DOHH2 (cell line): ENCODE data around the gene PRR36.

Experiments used
- H3F3A ChIP-seq: fragments of 200-600 bp; sonication (generic), shearing (Covaris generic); 2 replicates; pipeline ENCODE4 v1.6.0; 2016; ENCODE audit warnings: antibody characterized with exemption, mild to moderate bottlenecking; ENCODE audit not compliant: control insufficient read depth, insufficient read depth
- H3K27ac ChIP-seq: fragments of 200-600 bp; sonication (generic); 2 replicates; pipeline ENCODE4 v1.5.1; 2014; ENCODE audit warnings: low read depth, mild to moderate bottlenecking, low read length, moderate library complexity
- H3K27me3 ChIP-seq: fragments of 200-600 bp; sonication (generic); 2 replicates; pipeline ENCODE4 v1.6.1; 2014; ENCODE audit warnings: mild to moderate bottlenecking, low read length, mixed read lengths; ENCODE audit not compliant: control insufficient read depth
- H3K36me3 ChIP-seq: fragments of 200-600 bp; sonication (generic); 2 replicates; pipeline ENCODE4 v1.6.1; 2014; ENCODE audit warnings: mild to moderate bottlenecking, low read length, moderate library complexity, mixed read lengths; ENCODE audit not compliant: control insufficient read depth
- H3K4me1 ChIP-seq: fragments of 200-600 bp; sonication (generic); 2 replicates; pipeline ENCODE4 v1.6.1; 2014; ENCODE audit warnings: mild to moderate bottlenecking, low read length, mixed read lengths; ENCODE audit not compliant: control insufficient read depth
- H3K4me2 ChIP-seq: fragments of 200-600 bp; sonication (generic); 2 replicates; pipeline ENCODE4 v1.6.0; 2014; ENCODE audit warnings: mild to moderate bottlenecking, low read length, moderate library complexity
- H3K4me3 ChIP-seq: fragments of 200-600 bp; sonication (generic); 2 replicates; pipeline ENCODE4 v1.5.1; 2014; ENCODE audit warnings: mild to moderate bottlenecking, low read length, mixed read lengths
- H3K79me2 ChIP-seq: fragments of 200-600 bp; sonication (generic); 2 replicates; pipeline ENCODE4 v1.6.1; 2014; ENCODE audit warnings: mild to moderate bottlenecking, low read length, mixed read lengths; ENCODE audit not compliant: control insufficient read depth
- H3K9me2 ChIP-seq: fragments of 200-600 bp; sonication (generic); replicated peaks from 2 replicates; pipeline ENCODE4 v1.6.1; 2014; ENCODE audit warnings: mild to moderate bottlenecking, low read length, mixed read lengths; ENCODE audit not compliant: control insufficient read depth
- H3K9me3 ChIP-seq: fragments of 200-600 bp; sonication (generic); 2 replicates; pipeline ENCODE4 v1.6.1; 2014; ENCODE audit warnings: antibody characterized with exemption, low read length, mixed read lengths; ENCODE audit not compliant: control insufficient read depth, insufficient read depth
- H4K20me1 ChIP-seq: fragments of 200-600 bp; sonication (generic); 2 replicates; pipeline ENCODE4 v1.6.0; 2014; ENCODE audit warnings: low read depth, mild to moderate bottlenecking, antibody characterized with exemption, low read length, moderate library complexity; ENCODE audit not compliant: control insufficient read depth, insufficient read depth
- EZH2phosphoT487 ChIP-seq: fragments of 200-600 bp; sonication (generic); IDR thresholded peaks from 2 replicates; pipeline ENCODE4 v1.6.1; 2017; ENCODE audit warnings: borderline replicate concordance, mild to moderate bottlenecking, antibody characterized with exemption, low read length, moderate library complexity, mixed read lengths
- TF ChIP-seq, protein P1 (sequence below): fragments of 200-600 bp; sonication (generic); IDR thresholded peaks from one replicate; pipeline ENCODE4 v1.5.1; 2014; ENCODE audit warnings: antibody characterized with exemption, mild to moderate bottlenecking, low read depth, low read length; ENCODE audit not compliant: poor library complexity, severe bottlenecking

Gene PRR36

DNA sequence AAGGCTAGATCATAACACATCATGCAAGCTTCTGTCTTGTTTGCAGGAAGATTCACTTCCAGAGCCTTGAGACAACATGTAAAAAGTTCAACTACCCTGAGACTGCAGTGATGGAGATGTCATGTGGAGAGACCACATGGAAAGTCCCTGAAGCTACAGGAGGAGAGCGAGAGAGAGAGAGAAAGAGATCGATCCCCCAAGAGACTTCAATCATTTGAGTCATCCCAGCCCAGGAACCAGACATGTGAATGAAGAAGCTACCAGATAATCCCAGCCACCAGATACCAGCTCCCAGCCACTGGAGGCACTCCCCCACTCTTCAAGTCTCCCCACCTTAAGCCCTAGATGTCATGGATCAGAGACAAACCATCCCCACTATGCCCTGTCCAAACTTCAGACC is 54.9 kb downstream of the PRR36 start:
- Histone ChIP-seq H3K9me2 (no peaks in the 10 kb centered on the region), H3K36me3 (no peaks in the 10 kb centered on the region), H3F3A (no peaks in the 10 kb centered on the region), H3K9me3 (no peaks in the 10 kb centered on the region), H3K27ac (no peak overlapping the region), H3K79me2 (no peaks in the 10 kb centered on the region), H3K4me1 (no peaks in the 10 kb centered on the region), H3K4me3 (no peak overlapping the region), H3K27me3 (peaks cover 27% of the 10 kb centered on the region), H3K4me2 (no peak overlapping the region), H4K20me1 (no peaks in the 10 kb centered on the region)
- TF ChIP-seq, protein P1, sequence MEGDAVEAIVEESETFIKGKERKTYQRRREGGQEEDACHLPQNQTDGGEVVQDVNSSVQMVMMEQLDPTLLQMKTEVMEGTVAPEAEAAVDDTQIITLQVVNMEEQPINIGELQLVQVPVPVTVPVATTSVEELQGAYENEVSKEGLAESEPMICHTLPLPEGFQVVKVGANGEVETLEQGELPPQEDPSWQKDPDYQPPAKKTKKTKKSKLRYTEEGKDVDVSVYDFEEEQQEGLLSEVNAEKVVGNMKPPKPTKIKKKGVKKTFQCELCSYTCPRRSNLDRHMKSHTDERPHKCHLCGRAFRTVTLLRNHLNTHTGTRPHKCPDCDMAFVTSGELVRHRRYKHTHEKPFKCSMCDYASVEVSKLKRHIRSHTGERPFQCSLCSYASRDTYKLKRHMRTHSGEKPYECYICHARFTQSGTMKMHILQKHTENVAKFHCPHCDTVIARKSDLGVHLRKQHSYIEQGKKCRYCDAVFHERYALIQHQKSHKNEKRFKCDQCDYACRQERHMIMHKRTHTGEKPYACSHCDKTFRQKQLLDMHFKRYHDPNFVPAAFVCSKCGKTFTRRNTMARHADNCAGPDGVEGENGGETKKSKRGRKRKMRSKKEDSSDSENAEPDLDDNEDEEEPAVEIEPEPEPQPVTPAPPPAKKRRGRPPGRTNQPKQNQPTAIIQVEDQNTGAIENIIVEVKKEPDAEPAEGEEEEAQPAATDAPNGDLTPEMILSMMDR: no peak
- TF ChIP-seq EZH2phosphoT487: no peak

DNA sequence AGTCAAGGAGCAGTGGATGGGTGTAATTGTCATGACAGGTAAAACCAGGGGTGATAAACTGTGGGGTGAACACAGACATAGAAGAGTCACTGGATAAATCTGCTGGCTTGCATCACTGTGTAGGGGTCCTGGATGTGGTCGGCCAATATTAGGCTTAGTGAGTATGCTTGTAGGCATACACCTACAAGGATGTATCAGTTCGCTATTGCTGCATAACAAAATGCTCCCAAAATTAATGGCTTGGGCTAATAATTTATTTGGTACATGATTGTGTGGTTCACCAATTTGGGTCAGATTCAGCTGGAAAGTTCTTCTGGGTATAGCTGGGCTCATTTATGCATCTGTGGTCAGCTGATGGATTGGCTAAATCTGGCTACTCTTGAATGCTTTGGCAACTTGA is 55.4 kb downstream of the PRR36 start:
- H3F3A ChIP-seq: no peaks in the 10 kb centered on the region
- H4K20me1 ChIP-seq: no peaks in the 10 kb centered on the region
- no peaks in the 10 kb centered on the region for H3K9me2 ChIP-seq
- H3K4me1 ChIP-seq: no peaks in the 10 kb centered on the region
- H3K4me2 ChIP-seq: no peak overlapping the region
- H3K79me2 ChIP-seq: no peaks in the 10 kb centered on the region
- no peak overlapping the region for H3K4me3 ChIP-seq
- no peaks in the 10 kb centered on the region for H3K36me3 ChIP-seq
- no peaks in the 10 kb centered on the region for H3K9me3 ChIP-seq
- TF ChIP-seq, protein P1: no peak
- peaks cover 27% of the 10 kb centered on the region for H3K27me3 ChIP-seq
- H3K27ac ChIP-seq: no peak overlapping the region
